Measurements from ENCODE around the gene DYNLT2.

The DYNLT2 gene

DNA sequence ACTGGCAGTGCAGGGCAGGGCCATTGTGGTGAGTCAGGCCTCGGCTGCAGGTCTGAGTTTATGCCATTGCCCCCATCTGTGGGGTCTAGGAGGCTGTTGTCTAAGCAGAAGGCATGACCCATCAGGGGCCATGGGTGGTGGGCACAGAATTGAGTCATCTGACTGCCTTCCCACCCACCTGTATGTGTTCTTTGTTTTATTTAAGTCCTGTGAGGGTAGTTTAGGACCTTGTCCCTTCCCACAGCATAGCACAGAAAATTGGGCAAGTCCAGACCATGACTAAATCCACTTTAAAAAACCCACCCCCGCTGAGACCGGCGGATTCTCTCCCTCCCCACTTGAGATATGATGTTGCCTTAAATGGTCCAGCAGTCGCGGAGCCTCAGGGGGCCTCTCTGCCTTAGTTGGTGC, 40.4 kb upstream of the DYNLT2 start:
- H3K4me3 ChIP-seq (ENCODE audit: low read length) = no peak overlapping the region
- peaks cover 25% of the 10 kb centered on the region for H3K27me3 ChIP-seq (ENCODE audit: insufficient read depth, low read length)
- H3K36me3 ChIP-seq (ENCODE audit: insufficient read depth, low read length) = no peaks in the 10 kb centered on the region
- H3K9ac ChIP-seq (ENCODE audit: low read depth, low read length) = no peak overlapping the region
- H3K4me1 ChIP-seq (ENCODE audit: insufficient read depth, low read length) = peaks cover 4% of the 10 kb centered on the region; the same call in 1 of the 2 replicates
- 87% methylated on average over 6 of the region's 6 CpGs for WGBS
- no peak overlapping the region for H3K27ac ChIP-seq (ENCODE audit: low read depth, low read length)
- H3K9me3 ChIP-seq (ENCODE audit: insufficient read depth, low read depth, low read length) = no peaks in the 10 kb centered on the region

DNA sequence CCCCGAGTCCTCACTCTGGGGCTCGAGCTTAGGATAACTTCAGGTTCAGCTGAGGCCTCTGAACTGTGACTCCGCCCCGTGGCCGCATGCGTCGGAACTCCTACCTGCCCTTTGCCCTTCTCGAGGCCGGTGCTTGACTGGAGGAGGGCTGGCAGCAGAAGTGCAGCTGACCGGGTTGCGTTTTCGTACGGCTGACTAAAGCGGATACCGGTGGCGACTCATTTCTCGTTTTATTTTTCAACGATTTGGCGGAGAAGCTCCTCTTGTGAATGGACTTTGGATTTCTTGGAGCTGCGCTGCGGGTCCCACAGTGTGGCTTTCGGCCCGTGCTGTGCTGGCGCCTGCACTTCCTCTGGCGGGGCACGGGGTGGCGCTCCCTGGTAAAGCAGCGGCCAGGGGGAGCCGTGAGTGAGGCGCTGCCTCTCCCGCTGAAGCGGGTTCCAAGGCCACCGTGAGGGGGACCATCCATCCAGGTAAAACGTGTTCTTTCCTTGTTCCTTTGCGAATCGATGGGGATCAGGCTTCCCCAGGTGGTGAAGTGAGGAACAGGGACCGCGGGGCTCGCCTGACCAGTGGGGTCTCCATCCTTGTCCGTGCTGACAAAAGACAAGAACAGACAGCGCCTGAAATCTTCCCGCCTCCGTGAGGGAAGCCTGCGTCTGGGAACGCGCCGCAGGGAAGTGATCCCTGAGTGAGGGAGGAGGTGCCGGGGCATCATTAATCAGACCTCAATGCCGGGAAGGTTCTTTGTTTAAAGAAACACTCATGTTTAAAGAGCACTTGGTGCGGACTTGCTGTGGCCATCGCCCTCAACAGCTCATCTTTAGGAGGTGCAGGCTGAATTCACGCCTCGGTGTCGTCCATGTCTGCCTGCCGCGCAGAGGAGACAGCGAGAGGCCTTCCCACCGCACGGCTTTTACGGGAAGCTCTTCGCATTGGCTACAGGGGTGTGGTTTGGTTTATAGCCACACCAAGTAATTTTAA, 38.9 kb upstream of the DYNLT2 start:
- WGBS = 5% methylated on average over 61 of the region's 61 CpGs
- Histone ChIP-seq H3K27ac (ENCODE audit: low read depth, low read length) (no peak overlapping the region), H3K4me1 (ENCODE audit: insufficient read depth, low read length) (peaks cover 4% of the 10 kb centered on the region; the same call in 1 of the 2 replicates), H3K9ac (ENCODE audit: low read depth, low read length) (peak overlapping the region; percentile 64; the same call in 1 of the 2 replicates), H3K27me3 (ENCODE audit: insufficient read depth, low read length) (peaks cover 25% of the 10 kb centered on the region), H3K36me3 (ENCODE audit: insufficient read depth, low read length) (no peaks in the 10 kb centered on the region), H3K9me3 (ENCODE audit: insufficient read depth, low read depth, low read length) (no peaks in the 10 kb centered on the region), H3K4me3 (ENCODE audit: low read length) (peak overlapping the region; percentile 53)

DNA sequence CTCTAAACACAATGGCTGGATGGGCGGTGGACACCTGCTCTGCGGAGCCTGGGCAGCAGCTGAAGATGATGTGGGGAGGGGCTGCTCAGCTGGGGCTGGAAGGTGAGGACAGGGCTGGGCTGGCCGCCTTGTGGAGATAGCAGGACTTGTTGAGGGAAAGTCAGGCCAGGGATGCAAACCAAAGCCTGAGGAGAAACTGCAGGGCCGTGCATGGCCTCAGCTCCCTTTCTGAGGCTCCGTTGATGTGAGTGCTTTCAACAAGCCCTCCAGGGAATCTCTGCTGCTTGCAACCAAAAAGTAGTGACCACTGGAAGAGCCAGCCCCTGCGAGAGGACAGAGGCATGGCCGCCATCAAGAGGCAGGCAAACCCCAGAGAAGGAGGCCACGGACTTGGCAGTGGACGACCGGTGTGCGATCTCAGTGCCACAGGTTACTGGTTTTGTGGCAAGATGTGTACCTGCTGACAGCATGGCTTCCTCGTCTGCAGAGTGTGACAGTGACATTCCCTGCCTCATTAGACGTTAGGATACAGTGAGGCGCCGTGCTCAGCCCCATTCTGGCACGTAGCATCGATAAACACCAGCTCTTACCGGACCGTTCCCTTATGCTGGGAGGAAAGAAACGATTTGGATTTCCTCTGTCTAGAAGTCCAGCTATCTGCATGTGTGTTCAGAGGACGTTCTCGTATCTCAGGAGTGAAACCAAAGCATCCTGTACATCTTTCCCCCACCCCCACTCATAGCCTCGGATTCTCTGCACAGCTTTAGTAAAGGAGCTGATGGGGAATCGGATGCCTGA, 38.0 kb upstream of the DYNLT2 start:
- no peaks in the 10 kb centered on the region for H3K9me3 ChIP-seq (ENCODE audit: insufficient read depth, low read depth, low read length)
- 89% methylated on average over 23 of the region's 24 CpGs for WGBS
- peaks cover 4% of the 10 kb centered on the region; the same call in 1 of the 2 replicates for H3K4me1 ChIP-seq (ENCODE audit: insufficient read depth, low read length)
- H3K4me3 ChIP-seq (ENCODE audit: low read length) = peak overlapping the region; percentile 53
- H3K36me3 ChIP-seq (ENCODE audit: insufficient read depth, low read length) = no peaks in the 10 kb centered on the region
- H3K27ac ChIP-seq (ENCODE audit: low read depth, low read length) = no peak overlapping the region
- peaks cover 25% of the 10 kb centered on the region for H3K27me3 ChIP-seq (ENCODE audit: insufficient read depth, low read length)
- no peak overlapping the region for H3K9ac ChIP-seq (ENCODE audit: low read depth, low read length)

DNA sequence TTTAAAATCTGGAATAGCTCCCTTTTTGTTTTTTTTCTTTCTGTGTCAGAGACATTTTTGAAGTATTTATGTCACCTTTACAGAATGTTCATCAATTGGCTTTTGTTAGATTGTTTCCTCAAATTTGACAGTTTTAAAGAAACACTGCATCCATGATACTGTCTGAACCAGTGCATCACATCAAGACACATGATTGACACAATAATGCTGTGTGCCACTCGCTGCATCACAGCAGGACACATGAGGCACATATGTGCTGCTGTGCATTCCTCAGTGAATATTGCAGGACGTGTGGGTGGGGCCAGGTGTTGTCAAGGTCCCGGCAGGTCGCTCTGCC, 37.4 kb upstream of the DYNLT2 start:
- no peaks in the 10 kb centered on the region for H3K9me3 ChIP-seq (ENCODE audit: insufficient read depth, low read depth, low read length)
- H3K27me3 ChIP-seq (ENCODE audit: insufficient read depth, low read length) = peaks cover 25% of the 10 kb centered on the region
- no peak overlapping the region for H3K4me3 ChIP-seq (ENCODE audit: low read length)
- peaks cover 4% of the 10 kb centered on the region; the same call in 1 of the 2 replicates for H3K4me1 ChIP-seq (ENCODE audit: insufficient read depth, low read length)
- WGBS = 86% methylated on average over 4 of the region's 4 CpGs
- no peaks in the 10 kb centered on the region for H3K36me3 ChIP-seq (ENCODE audit: insufficient read depth, low read length)
- H3K9ac ChIP-seq (ENCODE audit: low read depth, low read length) = no peak overlapping the region
- no peak overlapping the region for H3K27ac ChIP-seq (ENCODE audit: low read depth, low read length)

DNA sequence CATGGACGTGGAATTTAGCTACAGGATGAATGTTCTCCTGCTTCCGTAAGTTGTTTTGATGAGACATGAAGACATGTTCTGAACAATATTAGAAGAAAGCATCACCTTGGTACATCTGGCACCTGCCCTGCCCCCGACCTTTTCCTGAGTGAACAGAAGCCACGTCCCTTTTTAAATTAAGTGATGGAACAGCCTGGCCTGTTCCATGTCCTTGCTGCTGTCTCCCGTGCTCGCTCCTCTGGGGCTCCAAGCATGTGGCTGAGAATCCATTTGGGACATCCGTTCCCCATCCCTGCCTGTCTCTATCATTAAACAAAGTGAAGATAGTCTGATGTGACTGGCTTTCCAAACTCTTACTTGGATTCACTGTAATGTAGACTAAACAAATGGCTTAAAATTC, 36.4 kb upstream of the DYNLT2 start:
- Histone ChIP-seq H3K36me3 (ENCODE audit: insufficient read depth, low read length) (no peaks in the 10 kb centered on the region), H3K9ac (ENCODE audit: low read depth, low read length) (no peak overlapping the region), H3K27ac (ENCODE audit: low read depth, low read length) (no peak overlapping the region), H3K27me3 (ENCODE audit: insufficient read depth, low read length) (peaks cover 25% of the 10 kb centered on the region), H3K9me3 (ENCODE audit: insufficient read depth, low read depth, low read length) (no peaks in the 10 kb centered on the region), H3K4me3 (ENCODE audit: low read length) (no peak overlapping the region), H3K4me1 (ENCODE audit: insufficient read depth, low read length) (peaks cover 4% of the 10 kb centered on the region; the same call in 1 of the 2 replicates)
- WGBS = 91% methylated on average over 7 of the region's 7 CpGs

DNA sequence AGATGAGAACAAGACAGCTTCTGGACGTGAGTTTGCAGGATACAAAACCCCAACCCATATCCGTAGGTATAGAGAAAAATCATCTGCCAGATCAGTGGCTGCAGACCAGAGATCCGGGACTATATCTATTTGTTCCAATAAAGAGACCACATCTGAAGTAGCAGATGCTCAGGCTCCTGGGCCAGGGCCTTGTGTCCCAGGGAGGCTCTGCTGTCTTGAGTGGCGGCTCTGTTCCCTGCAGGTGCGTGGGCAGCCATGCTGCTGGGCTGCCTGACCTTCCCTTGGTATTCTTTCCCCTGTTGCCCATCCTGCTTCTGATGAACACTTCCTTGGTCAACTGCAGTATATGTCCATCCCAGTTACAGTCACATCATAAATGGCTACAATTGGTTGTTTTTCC, 35.0 kb upstream of the DYNLT2 start:
- Histone ChIP-seq H3K27ac (ENCODE audit: low read depth, low read length) (no peak overlapping the region), H3K9ac (ENCODE audit: low read depth, low read length) (no peak overlapping the region), H3K4me3 (ENCODE audit: low read length) (no peak overlapping the region), H3K27me3 (ENCODE audit: insufficient read depth, low read length) (peaks cover 21% of the 10 kb centered on the region), H3K4me1 (ENCODE audit: insufficient read depth, low read length) (peaks cover 4% of the 10 kb centered on the region; the same call in 1 of the 2 replicates), H3K9me3 (ENCODE audit: insufficient read depth, low read depth, low read length) (no peaks in the 10 kb centered on the region), H3K36me3 (ENCODE audit: insufficient read depth, low read length) (no peaks in the 10 kb centered on the region; the same call in 1 of the 2 replicates)
- 90% methylated on average over 5 of the region's 5 CpGs for WGBS

DNA sequence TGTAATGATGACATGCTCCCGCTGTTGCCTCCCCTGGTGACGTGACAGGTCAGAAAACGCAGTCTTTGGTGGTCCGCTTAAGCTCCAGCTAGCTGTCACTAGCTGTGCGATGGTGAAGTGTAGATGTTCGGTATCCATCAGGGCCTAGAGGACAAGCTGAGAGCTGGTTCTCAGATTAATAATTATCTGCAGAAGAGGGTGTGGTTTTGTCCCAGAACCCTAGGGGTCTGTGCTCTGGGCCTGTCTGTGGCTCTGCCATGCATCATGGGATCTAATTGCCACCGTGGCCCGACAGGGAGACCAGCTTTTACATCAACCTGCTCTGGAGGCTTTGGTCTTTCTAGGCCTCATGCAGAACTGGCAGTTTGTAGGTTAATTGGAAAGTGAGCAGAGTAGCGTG, 34.2 kb upstream of the DYNLT2 start:
- no peaks in the 10 kb centered on the region for H3K4me1 ChIP-seq (ENCODE audit: insufficient read depth, low read length)
- no peaks in the 10 kb centered on the region for H3K9me3 ChIP-seq (ENCODE audit: insufficient read depth, low read depth, low read length)
- peaks cover 13% of the 10 kb centered on the region for H3K27me3 ChIP-seq (ENCODE audit: insufficient read depth, low read length)
- no peak overlapping the region for H3K4me3 ChIP-seq (ENCODE audit: low read length)
- no peak overlapping the region for H3K9ac ChIP-seq (ENCODE audit: low read depth, low read length)
- no peak overlapping the region for H3K27ac ChIP-seq (ENCODE audit: low read depth, low read length)
- WGBS = 94% methylated on average over 9 of the region's 9 CpGs
- H3K36me3 ChIP-seq (ENCODE audit: insufficient read depth, low read length) = no peaks in the 10 kb centered on the region; the same call in 1 of the 2 replicates

DNA sequence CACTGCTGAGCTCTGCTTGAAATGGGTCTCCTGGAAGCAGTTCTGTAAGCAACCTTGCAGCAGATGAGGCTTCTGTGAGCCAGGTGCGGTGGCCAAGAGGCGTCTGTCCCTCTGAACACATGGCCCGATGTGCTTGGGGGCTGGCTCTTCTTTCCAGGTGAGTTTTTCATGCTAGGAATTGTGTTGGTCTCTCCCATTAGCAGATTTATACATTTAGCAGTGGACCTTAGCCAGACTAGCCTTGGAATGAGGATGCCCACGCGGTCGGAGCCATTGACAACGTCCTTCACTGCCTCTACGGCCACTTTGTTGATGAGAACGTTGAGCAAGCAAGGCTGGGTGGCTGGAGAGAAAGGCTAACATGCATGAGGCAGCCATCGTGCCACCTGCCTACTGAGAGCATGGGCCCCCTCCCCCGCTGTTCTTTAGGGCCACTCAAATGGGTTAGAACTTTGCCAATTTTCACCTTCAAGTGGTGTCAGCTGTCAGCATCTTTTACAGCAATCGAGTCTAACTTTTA, 33.5 kb upstream of the DYNLT2 start:
- WGBS = 95% methylated on average over 12 of the region's 12 CpGs
- Histone ChIP-seq H3K4me1 (ENCODE audit: insufficient read depth, low read length) (no peaks in the 10 kb centered on the region), H3K9me3 (ENCODE audit: insufficient read depth, low read depth, low read length) (no peaks in the 10 kb centered on the region), H3K36me3 (ENCODE audit: insufficient read depth, low read length) (no peaks in the 10 kb centered on the region; the same call in 1 of the 2 replicates), H3K27me3 (ENCODE audit: insufficient read depth, low read length) (peaks cover 11% of the 10 kb centered on the region), H3K27ac (ENCODE audit: low read depth, low read length) (no peak overlapping the region), H3K9ac (ENCODE audit: low read depth, low read length) (no peak overlapping the region), H3K4me3 (ENCODE audit: low read length) (no peak overlapping the region)

DNA sequence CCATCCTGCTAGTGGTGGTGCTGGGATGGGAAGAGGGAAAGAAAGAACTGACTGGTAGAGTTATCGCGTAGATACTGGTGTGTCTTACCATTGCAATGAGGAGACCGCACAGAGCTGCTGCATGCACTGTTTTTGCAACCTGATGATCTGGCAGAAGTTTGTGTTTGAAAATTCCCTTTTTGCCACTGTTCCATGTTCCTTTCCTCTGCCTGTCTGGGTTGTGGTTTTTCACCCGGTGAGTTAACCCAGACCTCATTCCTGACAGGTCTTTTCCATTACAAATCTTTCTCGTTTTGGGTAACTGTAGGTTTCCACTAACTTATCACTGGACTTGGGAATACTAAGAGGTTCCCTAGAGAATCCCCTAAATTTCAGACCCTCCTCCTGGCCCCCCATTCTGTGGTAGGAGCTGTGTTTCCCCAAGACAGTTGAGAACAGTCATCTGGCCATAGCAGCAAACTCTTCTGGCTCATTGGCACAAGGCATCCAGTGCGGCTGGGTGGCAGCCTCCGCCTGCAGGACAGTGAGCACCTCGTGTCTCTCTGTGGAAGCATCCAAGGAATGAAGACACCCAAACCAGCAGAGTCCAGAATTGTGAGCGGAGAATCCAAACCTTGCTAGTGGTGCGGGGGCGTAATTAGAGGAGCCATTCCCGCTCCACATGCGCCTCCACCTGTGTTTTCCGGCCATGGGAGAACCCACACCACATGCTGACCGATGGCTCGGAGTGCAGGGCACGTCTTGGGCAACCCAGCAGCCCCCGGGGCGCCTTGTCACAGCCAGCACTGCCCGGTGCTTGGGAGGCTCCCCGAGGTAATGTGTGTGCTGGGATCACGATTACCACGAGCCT, 32.8 kb upstream of the DYNLT2 start:
- no peak overlapping the region for H3K9ac ChIP-seq (ENCODE audit: low read depth, low read length)
- H3K9me3 ChIP-seq (ENCODE audit: insufficient read depth, low read depth, low read length) = no peaks in the 10 kb centered on the region
- H3K4me3 ChIP-seq (ENCODE audit: low read length) = no peak overlapping the region
- H3K4me1 ChIP-seq (ENCODE audit: insufficient read depth, low read length) = no peaks in the 10 kb centered on the region
- WGBS = 95% methylated on average over 23 of the region's 23 CpGs
- H3K27me3 ChIP-seq (ENCODE audit: insufficient read depth, low read length) = peaks cover 5% of the 10 kb centered on the region
- H3K27ac ChIP-seq (ENCODE audit: low read depth, low read length) = no peak overlapping the region
- no peaks in the 10 kb centered on the region; the same call in 1 of the 2 replicates for H3K36me3 ChIP-seq (ENCODE audit: insufficient read depth, low read length)

DNA sequence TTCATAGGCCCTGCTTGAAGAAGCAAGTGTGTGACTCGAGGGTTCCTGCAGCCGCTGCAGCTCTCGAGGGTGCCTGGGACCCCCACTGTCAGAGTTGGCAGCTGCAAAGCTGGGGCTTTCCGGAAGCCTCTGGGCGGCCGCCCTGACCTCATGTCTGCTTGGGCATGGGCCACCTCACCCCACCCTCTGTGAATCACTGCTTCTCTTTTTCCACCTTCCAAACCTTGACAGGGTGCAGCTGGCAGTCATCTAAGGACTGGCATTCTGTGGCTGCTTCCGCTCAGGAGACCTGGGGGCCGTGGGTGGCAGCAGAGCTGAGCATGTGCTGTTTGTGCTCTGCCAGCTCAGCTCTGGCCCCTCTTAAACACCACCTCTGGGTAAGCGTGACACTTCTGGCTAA, 32.0 kb upstream of the DYNLT2 start:
- H3K9ac ChIP-seq (ENCODE audit: low read depth, low read length) = no peak overlapping the region
- H3K36me3 ChIP-seq (ENCODE audit: insufficient read depth, low read length) = no peaks in the 10 kb centered on the region; the same call in 1 of the 2 replicates
- no peaks in the 10 kb centered on the region for H3K4me1 ChIP-seq (ENCODE audit: insufficient read depth, low read length)
- H3K9me3 ChIP-seq (ENCODE audit: insufficient read depth, low read depth, low read length) = no peaks in the 10 kb centered on the region
- 95% methylated on average over 9 of the region's 9 CpGs for WGBS
- no peak overlapping the region for H3K27ac ChIP-seq (ENCODE audit: low read depth, low read length)
- H3K4me3 ChIP-seq (ENCODE audit: low read length) = no peak overlapping the region
- H3K27me3 ChIP-seq (ENCODE audit: insufficient read depth, low read length) = no peaks in the 10 kb centered on the region
